GM06990 (cell line): ENCODE measurements around the gene XDH.

Source experiments
- DNase-seq: peaks from one replicate; pipeline ENCODE4 v3.0.0-alpha.2; 2011; ENCODE audit not compliant: insufficient read length; ENCODE audit errors: extremely low read depth
- H3K27me3 ChIP-seq: replicated peaks from 2 replicates; pipeline ENCODE4 v1.6.0; 2011; ENCODE audit warnings: low read length; ENCODE audit not compliant: control insufficient read depth, insufficient read depth
- H3K36me3 ChIP-seq: 2 replicates; pipeline ENCODE4 v1.5.1; 2011; ENCODE audit warnings: low read length; ENCODE audit not compliant: control insufficient read depth, insufficient read depth
- H3K4me3 ChIP-seq: replicated peaks from 2 replicates; pipeline ENCODE4 v1.5.1; 2011; ENCODE audit warnings: low read depth, mild to moderate bottlenecking, control low read depth, low read length
- CTCF ChIP-seq: IDR thresholded peaks from 2 replicates; pipeline ENCODE4 v1.5.1; 2011; ENCODE audit warnings: low read length, control low read depth, mild to moderate bottlenecking, inconsistent platforms; ENCODE audit not compliant: insufficient read depth, poor library complexity, severe bottlenecking

The XDH gene

GRCh38 chr2:31388736-31389135, 25.8 kb downstream of the XDH start:
- Histone ChIP-seq H3K4me3 (no peak overlapping the region), H3K27me3 (no peaks in the 10 kb centered on the region; the same call in 1 of the 2 replicates), H3K36me3 (no peaks in the 10 kb centered on the region)
- TF ChIP-seq CTCF = no peak
- DNase-seq = no peak

GRCh38 chr2:31387850-31388249, 26.7 kb downstream of the XDH start:
- Histone ChIP-seq H3K36me3 (no peaks in the 10 kb centered on the region), H3K27me3 (no peaks in the 10 kb centered on the region; the same call in none of the 2 replicates), H3K4me3 (no peak overlapping the region)
- DNase-seq = no peak
- no peak for TF ChIP-seq CTCF

- Histone ChIP-seq H3K4me3 (no peak overlapping the region), H3K36me3 (no peaks in the 10 kb centered on the region), H3K27me3 (no peaks in the 10 kb centered on the region; the same call in none of the 2 replicates)
- TF ChIP-seq CTCF = peak; percentile 13
- no peak for DNase-seq
Measured at GRCh38 chr2:31386648-31387047, 27.9 kb downstream of the XDH start.

- DNase-seq = no peak
- no peak for TF ChIP-seq CTCF
- H3K27me3 ChIP-seq = no peaks in the 10 kb centered on the region; the same call in none of the 2 replicates
Measured at GRCh38 chr2:31386172-31386571, 28.4 kb downstream of the XDH start.

GRCh38 chr2:31384771-31385276, 29.7 kb downstream of the XDH start:
- TF ChIP-seq CTCF = no peak
- Histone ChIP-seq H3K36me3 (no peaks in the 10 kb centered on the region), H3K27me3 (no peaks in the 10 kb centered on the region; the same call in none of the 2 replicates), H3K4me3 (no peak overlapping the region)
- no peak for DNase-seq

More at GRCh38 chr2:31386172-31386571, 28.4 kb downstream of the XDH start:
- no peaks in the 10 kb centered on the region for H3K36me3 ChIP-seq
- no peak overlapping the region for H3K4me3 ChIP-seq

DNA sequence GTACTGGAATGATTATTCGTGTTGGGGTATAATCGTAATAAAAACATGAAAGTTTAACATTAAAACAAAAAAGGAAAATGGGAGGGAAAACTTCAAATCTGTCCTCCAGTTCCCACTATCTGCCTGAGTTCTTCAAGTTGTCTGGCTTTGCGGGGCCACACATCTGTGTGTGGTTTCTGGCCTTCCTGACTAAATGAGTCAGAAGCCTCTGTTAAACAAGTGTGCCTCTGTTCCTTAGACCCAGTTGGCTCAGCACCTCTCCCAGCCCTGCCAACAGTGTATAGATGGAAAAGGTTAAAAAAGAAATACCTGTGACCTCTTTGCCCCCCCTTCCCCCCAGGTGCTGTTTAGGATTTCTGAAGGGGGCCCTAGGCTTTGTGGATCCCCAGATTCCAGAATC, 30.2 kb downstream of the XDH start:
- H3K4me3 ChIP-seq = no peak overlapping the region
- no peaks in the 10 kb centered on the region for H3K36me3 ChIP-seq
- DNase-seq = no peak
- TF ChIP-seq CTCF = no peak
- H3K27me3 ChIP-seq = no peaks in the 10 kb centered on the region; the same call in none of the 2 replicates
